Lower lobe of right lung (tissue), 2 donors: ENCODE data around the gene SCAI. TPM values are rescaled to one million over a fixed set of nuclear protein-coding genes. Genes with fewer than 3 reads are reported as not detected.

Experiments used
- ATAC-seq, 2 donors: fragments of 200-7000 bp; cut with Tn5 transposase; one replicate each; pipeline ENCODE4 v1.9.1; 2020 to 2022; ENCODE audit warnings: mild to moderate bottlenecking in 2 of 2, moderate library complexity in 2 of 2
- DNase-seq: peaks from one replicate; pipeline ENCODE4 v3.0.0-alpha.2; 2020
- H3K27ac ChIP-seq: fragments of 200-600 bp; one replicate; pipeline ENCODE4 v1.8.0; 2022
- H3K27me3 ChIP-seq: fragments of 200-600 bp; one replicate; pipeline ENCODE4 v1.8.0; 2022; ENCODE audit warnings: low read depth
- H3K36me3 ChIP-seq: fragments of 200-600 bp; one replicate; pipeline ENCODE4 v1.8.0; 2022; ENCODE audit warnings: mild to moderate bottlenecking
- H3K4me1 ChIP-seq: fragments of 200-600 bp; one replicate; pipeline ENCODE4 v1.8.0; 2022
- H3K4me3 ChIP-seq: fragments of 200-600 bp; one replicate; pipeline ENCODE4 v1.8.0; 2022; ENCODE audit warnings: mild to moderate bottlenecking
- H3K9me3 ChIP-seq: fragments of 200-600 bp; one replicate; pipeline ENCODE4 v1.8.0; 2022
- intact Hi-C: fragments of 100-400 bp; cut with DNase I; formaldehyde crosslinking; loops from one replicate; pipeline ENCODE4 v1.11.0; 2022
- total RNA-seq: library from RNA; stranded (reverse); fragmentation: NEBNext Ultra II Directional; extraction: Animal tissue kit (Norgen Biotek cat#: 25700); gene quantifications from one replicate; pipeline ENCODE4 v1.2.1, GENCODE V29; 2021
- TF ChIP-seq, protein P1 (sequence below): fragments of 200-600 bp; IDR thresholded peaks from one replicate; pipeline ENCODE4 v1.8.0; 2022; ENCODE audit warnings: antibody characterized with exemption, mild to moderate bottlenecking
- donor health status: DM: no; HTN: yes; CAD: no; lungs with severe emphysema.

The SCAI gene
- total RNA-seq, 1 donor from 2014 or later, result 22.3 TPM

DNA sequence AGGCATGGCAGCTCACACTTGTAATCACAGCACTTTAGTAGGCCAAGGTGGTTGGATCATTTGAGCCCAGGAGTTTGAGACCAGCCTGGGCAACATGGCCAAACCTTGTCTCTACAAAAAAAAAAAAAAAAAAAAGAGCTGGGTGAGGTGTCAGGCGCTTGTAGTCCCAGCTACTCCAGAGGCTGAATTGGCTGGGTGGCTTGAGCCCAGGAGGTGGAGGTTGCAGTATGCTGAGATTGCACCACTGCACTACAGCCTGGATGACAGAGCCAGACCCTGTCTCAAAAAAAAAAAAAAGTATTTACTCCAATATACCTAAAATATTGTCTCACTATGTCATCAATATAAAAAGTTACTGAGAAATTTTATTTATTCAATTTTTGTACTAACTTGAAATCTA is 2.8 kb downstream of the SCAI start:
- Histone ChIP-seq H3K27ac (no peak overlapping the region), H3K4me3 (no peak overlapping the region), H3K27me3 (no peaks in the 10 kb centered on the region), H3K4me1 (peaks cover 21% of the 10 kb centered on the region), H3K36me3 (no peaks in the 10 kb centered on the region), H3K9me3 (no peaks in the 10 kb centered on the region)
- no peak for ATAC-seq
- DNase-seq, result peak; percentile 52
- intact Hi-C loops, result no loop called here
- TF ChIP-seq, protein P1, sequence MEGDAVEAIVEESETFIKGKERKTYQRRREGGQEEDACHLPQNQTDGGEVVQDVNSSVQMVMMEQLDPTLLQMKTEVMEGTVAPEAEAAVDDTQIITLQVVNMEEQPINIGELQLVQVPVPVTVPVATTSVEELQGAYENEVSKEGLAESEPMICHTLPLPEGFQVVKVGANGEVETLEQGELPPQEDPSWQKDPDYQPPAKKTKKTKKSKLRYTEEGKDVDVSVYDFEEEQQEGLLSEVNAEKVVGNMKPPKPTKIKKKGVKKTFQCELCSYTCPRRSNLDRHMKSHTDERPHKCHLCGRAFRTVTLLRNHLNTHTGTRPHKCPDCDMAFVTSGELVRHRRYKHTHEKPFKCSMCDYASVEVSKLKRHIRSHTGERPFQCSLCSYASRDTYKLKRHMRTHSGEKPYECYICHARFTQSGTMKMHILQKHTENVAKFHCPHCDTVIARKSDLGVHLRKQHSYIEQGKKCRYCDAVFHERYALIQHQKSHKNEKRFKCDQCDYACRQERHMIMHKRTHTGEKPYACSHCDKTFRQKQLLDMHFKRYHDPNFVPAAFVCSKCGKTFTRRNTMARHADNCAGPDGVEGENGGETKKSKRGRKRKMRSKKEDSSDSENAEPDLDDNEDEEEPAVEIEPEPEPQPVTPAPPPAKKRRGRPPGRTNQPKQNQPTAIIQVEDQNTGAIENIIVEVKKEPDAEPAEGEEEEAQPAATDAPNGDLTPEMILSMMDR, result no peak

DNA sequence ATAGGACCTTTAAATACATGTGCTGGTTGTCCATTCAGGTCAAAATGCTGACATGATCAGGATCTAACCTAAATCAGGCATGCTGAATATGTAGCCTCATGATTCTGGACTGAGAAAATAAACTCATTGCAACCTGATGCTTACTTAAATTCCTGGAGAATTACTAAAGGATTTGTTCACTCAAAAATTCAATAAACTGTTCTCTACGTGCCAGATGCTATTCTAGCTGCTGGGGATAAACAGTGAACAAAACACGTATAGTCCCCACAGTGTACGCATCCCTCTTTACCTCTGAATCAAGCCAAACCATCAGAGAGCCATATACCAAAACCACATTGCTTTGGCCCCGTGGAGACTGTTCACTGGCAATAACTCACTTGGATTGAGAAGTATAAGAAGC is 6.1 kb downstream of the SCAI start:
- no peak for ATAC-seq
- H3K27ac ChIP-seq, result no peak overlapping the region
- DNase-seq, result no peak
- no peaks in the 10 kb centered on the region for H3K27me3 ChIP-seq
- peaks cover 7% of the 10 kb centered on the region for H3K4me1 ChIP-seq
- no peaks in the 10 kb centered on the region for H3K9me3 ChIP-seq
- H3K36me3 ChIP-seq, result no peaks in the 10 kb centered on the region
- H3K4me3 ChIP-seq, result no peak overlapping the region
- TF ChIP-seq, protein P1, result no peak
- intact Hi-C loops, result no loop called here

DNA sequence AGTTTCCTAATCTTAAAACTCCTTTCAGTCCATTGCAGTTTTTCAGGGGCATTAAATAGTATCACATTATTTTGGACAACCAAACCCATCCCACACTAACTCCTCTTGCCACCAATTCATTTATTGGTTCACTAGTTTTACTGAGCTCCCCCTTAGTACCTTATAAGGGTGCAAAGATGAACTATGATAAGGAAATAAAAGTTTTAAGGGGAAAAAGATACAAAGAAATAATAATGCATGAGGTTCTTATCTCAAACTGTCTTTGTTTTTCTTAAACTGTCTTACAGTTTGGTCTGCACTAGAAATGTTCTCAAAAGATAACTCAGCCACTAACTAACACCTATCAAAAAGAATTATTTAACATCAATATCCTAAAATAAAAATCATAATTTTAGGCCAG is 8.4 kb downstream of the SCAI start:
- Histone ChIP-seq H3K27me3 (no peaks in the 10 kb centered on the region), H3K4me1 (no peaks in the 10 kb centered on the region), H3K4me3 (no peak overlapping the region), H3K36me3 (no peaks in the 10 kb centered on the region), H3K27ac (no peak overlapping the region), H3K9me3 (no peaks in the 10 kb centered on the region)
- no peak for DNase-seq
- intact Hi-C loops, result no loop called here
- no peak for ATAC-seq
- TF ChIP-seq, protein P1, result no peak

DNA sequence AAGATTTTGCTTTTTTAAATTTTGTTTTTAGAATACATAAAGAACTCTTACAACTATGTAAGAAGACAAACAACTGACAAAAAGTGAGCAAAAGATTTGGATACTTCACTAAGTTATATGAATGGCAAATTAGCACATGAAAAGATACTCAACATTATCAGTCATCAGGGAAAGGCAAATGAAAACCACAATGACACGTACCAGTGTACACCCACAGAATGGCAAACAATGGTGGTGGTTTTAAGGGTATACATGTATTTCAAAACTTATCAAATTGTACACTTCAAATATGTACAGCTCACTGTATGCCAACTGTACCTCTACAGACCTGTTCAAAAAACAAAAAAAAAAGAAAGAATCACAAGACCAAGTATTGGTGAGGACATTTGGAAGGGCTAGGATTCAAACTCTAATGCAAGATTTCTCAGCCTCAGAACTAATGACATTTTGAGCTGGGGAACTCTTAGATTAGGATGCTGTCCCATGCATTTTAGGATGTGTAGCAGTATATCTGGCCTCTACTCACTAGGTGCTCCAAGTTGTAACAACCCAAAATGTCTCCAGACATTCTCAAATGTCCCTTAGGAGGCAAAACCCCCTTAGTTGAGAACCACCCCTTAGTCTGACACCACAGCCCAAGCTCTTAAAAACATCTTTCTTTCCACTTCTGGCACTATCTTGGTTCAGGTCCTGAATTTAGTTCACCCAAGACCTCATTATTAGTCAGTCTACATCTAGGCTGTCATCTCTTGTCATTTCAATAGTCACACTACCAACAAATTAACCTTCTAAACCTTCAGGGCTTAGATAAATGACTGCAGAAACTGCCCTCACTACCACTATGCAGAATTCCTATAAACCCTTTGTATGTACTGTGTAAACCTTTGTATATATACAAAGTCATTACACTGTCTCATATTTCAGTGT is 9.7 kb downstream of the SCAI start:
- H3K4me3 ChIP-seq, result no peak overlapping the region
- no peak overlapping the region for H3K27ac ChIP-seq
- ATAC-seq, result no peak
- H3K4me1 ChIP-seq, result no peaks in the 10 kb centered on the region
- TF ChIP-seq, protein P1, result no peak
- DNase-seq, result no peak
- no peaks in the 10 kb centered on the region for H3K36me3 ChIP-seq
- intact Hi-C loops, result no loop called here
- H3K9me3 ChIP-seq, result no peaks in the 10 kb centered on the region
- H3K27me3 ChIP-seq, result no peaks in the 10 kb centered on the region

DNA sequence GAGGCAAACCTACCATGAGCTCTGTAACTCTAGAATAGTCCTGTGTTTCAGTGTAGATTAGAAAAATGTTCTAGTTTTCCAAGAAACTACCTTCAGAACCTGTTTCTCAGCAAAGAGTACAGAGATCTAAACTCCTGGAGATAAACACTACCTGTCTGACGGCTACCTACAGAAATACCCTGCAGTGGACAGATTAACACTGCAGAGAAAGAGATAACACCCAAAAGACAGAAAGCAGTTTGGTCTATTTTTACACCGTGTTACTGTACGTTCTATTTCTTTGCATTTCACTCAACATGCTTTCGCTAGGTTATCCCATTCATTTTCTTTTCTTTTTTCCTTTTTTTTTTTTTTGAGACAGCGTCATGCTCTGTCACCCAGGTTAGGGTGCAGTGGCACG is 11.6 kb downstream of the SCAI start:
- intact Hi-C loops, result no loop called here
- H3K27me3 ChIP-seq, result no peaks in the 10 kb centered on the region
- H3K27ac ChIP-seq, result no peak overlapping the region
- H3K4me1 ChIP-seq, result no peaks in the 10 kb centered on the region
- H3K4me3 ChIP-seq, result no peak overlapping the region
- TF ChIP-seq, protein P1, result no peak
- ATAC-seq, result peak in 1 of 2 donors; percentile 24
- H3K36me3 ChIP-seq, result no peaks in the 10 kb centered on the region
- DNase-seq, result no peak
- H3K9me3 ChIP-seq, result no peaks in the 10 kb centered on the region
